Measurements from ENCODE around the gene FMN1. TPM values are rescaled to one million over a fixed set of nuclear protein-coding genes. Genes with fewer than 3 reads are reported as not detected.

Gene FMN1
- total and polyA plus RNA-seq, 10 of the 15 experiments (the other 5 are each of a cell fraction or from before 2014, with no cell fraction given), result 0.05 to 0.16 (median 0.08) TPM; not detected in 4

- TF ChIP-seq SIX5 (IDR thresholded peaks at IDR 0.05; ENCODE audit: low read depth, low read length, severe bottlenecking) (no peak), ZBTB11 (CRISPR knock-in tag; IDR thresholded peaks at IDR 0.05) (no peak), TARDBP (IDR thresholded peaks at IDR 0.05; ENCODE audit: borderline replicate concordance) (no peak), HDAC2 (IDR thresholded peaks at IDR 0.05) (no peak), EED (IDR thresholded peaks at IDR 0.05; ENCODE audit: low read depth) (no peak)
Measured at GRCh38 chr15:32982001-32982400, 212.5 kb downstream of the FMN1 start (continued).

- ATAC-seq, result no peak
Measured at GRCh38 chr15:32981536-32981935, 213.0 kb downstream of the FMN1 start.

More at GRCh38 chr15:32981536-32981935, 213.0 kb downstream of the FMN1 start:
- BruUV-seq (replicated peaks), result no TSS peak
- Histone ChIP-seq H3K4me1 (ENCODE audit: control insufficient read depth, insufficient read depth, low read length) (no peaks in the 10 kb centered on the region), H2AFZ (ENCODE audit: control insufficient read depth, low read depth, low read length) (no peak overlapping the region), H3K4me2 (ENCODE audit: control insufficient read depth, insufficient read depth) (no peak overlapping the region), H3K36me3 (ENCODE audit: control insufficient read depth in 2 of 2, insufficient read depth in 2 of 2, low read length in 1 of 2) (no peaks in the 10 kb centered on the region), H3K27ac (ENCODE audit: control insufficient read depth, insufficient read depth) (no peak overlapping the region), H3K79me2 (ENCODE audit: control insufficient read depth, insufficient read depth, low read length) (no peaks in the 10 kb centered on the region), H3K9me3 (replicated peaks; ENCODE audit: control insufficient read depth, insufficient read depth, low read length) (no peaks in the 10 kb centered on the region), H3K27me3 (replicated peaks in 1 of 2; ENCODE audit: control insufficient read depth in 2 of 2, insufficient read depth in 2 of 2, low read length in 1 of 2) (no peaks in the 10 kb centered on the region), H3K9ac (ENCODE audit: control insufficient read depth, insufficient read depth, low read length) (no peak overlapping the region), H4K20me1 (ENCODE audit: control insufficient read depth, insufficient read depth) (no peaks in the 10 kb centered on the region), H3K4me3 (no peak overlapping the region)
- POLR2A ChIA-PET, result no interaction called here
- SMC1A ChIA-PET (ENCODE audit: uncharacterized antibody, unreplicated experiment), result no interaction called here
- in situ Hi-C loops (cut with MboI) (no loop called here), intact Hi-C loops (cut with micrococcal nuclease; ENCODE audit: unreplicated experiment) (no loop called here)
- RAD21 ChIA-PET (ENCODE audit: unreplicated experiment), result no interaction called here
- DNase-seq (ENCODE audit: low read depth, low spot score), result no peak
- TF ChIP-seq MEF2A (IDR thresholded peaks at IDR 0.05; ENCODE audit: insufficient read depth, low read depth, low read length) (no peak), RB1 (IDR thresholded peaks at IDR 0.05; ENCODE audit: borderline replicate concordance) (no peak), EP300 (IDR thresholded peaks at IDR 0.05; ENCODE audit: borderline replicate concordance in 1 of 2, control insufficient read depth in 1 of 2, low read depth in 2 of 2, low read length in 2 of 2) (no peak), SIX5 (IDR thresholded peaks at IDR 0.05; ENCODE audit: low read depth, low read length, severe bottlenecking) (no peak), CTCF (IDR thresholded peaks at IDR 0.05 in 2 of 3, conservative IDR thresholded peaks at IDR 0.05 in 1 of 3; ENCODE audit: control insufficient read depth in 2 of 3, extremely low read depth in 1 of 3, insufficient read depth in 1 of 3, low read depth in 3 of 3, low read length in 3 of 3) (no peak), PBX3 (IDR thresholded peaks at IDR 0.05; ENCODE audit: insufficient replicate concordance, low read depth, low read length) (no peak), FOXM1 (IDR thresholded peaks at IDR 0.05; ENCODE audit: low read depth, low read length) (no peak), SRF (IDR thresholded peaks at IDR 0.05; ENCODE audit: low read depth in 2 of 2, low read length in 2 of 2) (no peak), E4F1 (IDR thresholded peaks at IDR 0.05; ENCODE audit: borderline replicate concordance, partially characterized antibody) (no peak)
- CTCF ChIA-PET, result no interaction called here
- FAIRE-seq, result no peak
- WGBS (ENCODE audit: insufficient coverage, insufficient replicate concordance, low lambda C conversion rate, missing lambda C conversion rate), result 0% methylated on average over 1 of the region's 1 CpG

Measured in GM12878 (cell line).